Astrocyte of the spinal cord (primary cell): ENCODE data around the gene HS3ST3A1.

ENCODE experiments used
- DNase-seq: peaks from one replicate; pipeline ENCODE4 v3.0.0; 2011; ENCODE audit warnings: low read depth, low spot score
- H3K4me3 ChIP-seq: 2 replicates; pipeline ENCODE4 v1.5.1; 2011; ENCODE audit warnings: low read depth, mild to moderate bottlenecking, low read length, moderate library complexity
- CTCF ChIP-seq: IDR thresholded peaks from 2 replicates; pipeline ENCODE4 v1.5.1; 2012; ENCODE audit warnings: low read depth, mild to moderate bottlenecking, low read length, inconsistent platforms
- in situ Hi-C: cut with HindIII; loops from 2 replicates; pipeline ENCODE4 v1.10.0; 2017; ENCODE audit warnings: low sequenced_read_pairs

HS3ST3A1 gene

GRCh38 chr17:13642188-13642587, 40.5 kb upstream of the HS3ST3A1 start:
- no peak for DNase-seq
- H3K4me3 ChIP-seq: no peak overlapping the region
- TF ChIP-seq CTCF: no peak
- in situ Hi-C loops: no loop called here

GRCh38 chr17:13640551-13640950, 38.8 kb upstream of the HS3ST3A1 start:
- no peak for DNase-seq
- H3K4me3 ChIP-seq: no peak overlapping the region
- in situ Hi-C loops: no loop called here
- no peak for TF ChIP-seq CTCF

GRCh38 chr17:13638855-13639458, 37.2 kb upstream of the HS3ST3A1 start:
- in situ Hi-C loops: no loop called here
- peak; percentile 78 for DNase-seq
- TF ChIP-seq CTCF: no peak
- H3K4me3 ChIP-seq: no peak overlapping the region

GRCh38 chr17:13636951-13637350, 35.2 kb upstream of the HS3ST3A1 start:
- in situ Hi-C loops: no loop called here
- DNase-seq: no peak
- H3K4me3 ChIP-seq: no peak overlapping the region
- no peak for TF ChIP-seq CTCF

GRCh38 chr17:13635951-13636350, 34.2 kb upstream of the HS3ST3A1 start:
- DNase-seq: no peak
- no peak for TF ChIP-seq CTCF
- in situ Hi-C loops: no loop called here

GRCh38 chr17:13634021-13634420, 32.3 kb upstream of the HS3ST3A1 start:
- no peak for TF ChIP-seq CTCF

More at GRCh38 chr17:13635951-13636350, 34.2 kb upstream of the HS3ST3A1 start:
- H3K4me3 ChIP-seq: no peak overlapping the region

More at GRCh38 chr17:13634021-13634420, 32.3 kb upstream of the HS3ST3A1 start:
- no peak for DNase-seq
- no peak overlapping the region for H3K4me3 ChIP-seq
- in situ Hi-C loops: no loop called here
